ENCODE results near the gene C1RL.
"Not testable (repeated sequence)": the region's sequence is repeated elsewhere in the genome, so short reads cannot be mapped to it uniquely, and the experiment has no call there.

C1RL gene

DNA sequence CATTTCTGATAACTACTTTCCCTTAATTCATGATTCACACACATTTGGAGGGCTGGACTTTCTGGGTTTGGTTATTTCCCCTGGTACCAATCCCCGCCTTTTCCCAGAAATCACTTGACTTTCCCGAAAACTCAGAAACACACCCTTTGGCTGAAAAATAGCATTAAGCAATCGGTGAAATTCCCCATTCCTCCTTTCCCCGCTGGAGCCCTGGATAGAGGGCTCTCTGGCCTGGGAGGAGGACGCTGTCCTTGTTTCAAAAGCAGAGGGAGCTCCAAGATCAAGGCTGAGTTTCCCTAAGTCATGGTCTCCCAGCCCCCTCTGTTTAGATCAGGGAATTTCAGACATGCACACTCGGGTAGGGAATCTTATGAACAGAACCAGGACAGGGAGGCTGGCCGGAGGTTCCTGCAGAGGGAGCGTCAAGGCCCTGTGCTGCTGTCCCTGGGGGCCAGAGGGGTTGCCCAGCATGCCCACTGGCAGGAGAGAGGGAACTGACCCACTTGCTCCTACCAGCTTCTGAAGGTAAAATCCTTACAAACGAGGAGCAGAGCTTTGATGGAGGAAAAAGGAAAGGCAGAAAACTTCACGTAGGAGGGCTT lies 48.6 kb downstream of the C1RL start, which contains the start of gene C1S:
C1S (plus strand) TSS at position 366 of the 602 bp plus-strand sequence. CDS start 1,195 bp downstream, outside the sequence.
- no peak for FAIRE-seq

GRCh38 chr12:7059780-7060179 lies 49.2 kb downstream of the C1RL start:
- FAIRE-seq = no peak

DNA sequence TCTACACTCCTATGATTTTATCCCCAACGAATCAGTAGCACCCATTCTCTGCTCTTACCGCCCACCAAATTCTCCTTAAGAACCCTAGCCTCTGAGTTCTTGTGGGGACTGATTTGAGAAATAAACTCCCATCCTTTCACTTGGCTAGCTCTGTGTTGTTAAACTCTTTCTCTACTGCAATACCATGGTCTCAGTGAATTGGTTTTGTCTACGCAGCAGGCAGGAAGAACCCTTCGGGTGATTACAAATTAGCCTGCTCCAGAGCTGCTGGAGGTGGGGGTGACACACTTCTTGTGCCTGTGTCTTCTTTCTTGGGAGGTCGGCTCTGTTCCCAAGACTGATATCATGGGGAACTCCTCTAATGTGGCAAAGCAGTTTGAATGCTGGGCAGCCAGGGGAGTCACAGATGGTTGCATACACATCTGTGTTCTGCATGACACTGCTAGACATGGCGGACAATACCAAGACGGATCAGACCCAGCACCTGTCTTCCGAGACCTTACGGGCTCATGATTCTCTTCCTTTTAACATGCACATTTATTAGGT lies 50.1 kb downstream of the C1RL start:
- no peak for FAIRE-seq

DNA sequence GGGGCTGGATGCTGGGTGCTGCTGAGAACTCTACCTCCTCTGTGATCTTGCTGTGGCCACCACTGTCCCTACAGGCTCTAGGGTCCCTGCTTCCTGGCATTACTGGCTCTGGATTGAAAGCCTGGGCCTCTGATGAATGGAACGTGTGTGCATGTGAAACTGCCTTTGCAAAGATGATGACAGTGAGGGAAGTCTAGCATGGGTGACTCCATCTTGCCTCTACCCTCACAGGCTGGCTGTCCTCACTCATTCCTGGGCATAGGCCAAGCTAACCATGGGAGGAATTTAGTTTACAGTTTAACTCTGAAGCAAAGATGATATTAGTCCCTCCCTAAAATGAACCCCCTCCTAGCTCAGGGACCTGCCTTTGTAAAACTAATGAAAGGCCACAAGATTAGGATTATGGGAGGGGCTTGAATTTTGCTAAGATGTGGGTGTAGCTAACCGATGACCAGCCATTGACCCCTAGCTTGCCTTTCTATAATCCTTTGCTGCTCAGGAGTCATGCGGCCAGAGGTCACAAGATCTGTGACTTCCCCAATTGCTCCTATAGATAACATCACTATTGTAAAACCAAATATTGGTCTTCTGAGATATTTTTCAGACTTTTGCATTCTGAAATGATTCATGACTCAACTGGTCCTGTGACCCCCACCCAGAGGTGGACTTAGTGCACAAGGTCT lies 50.7 kb downstream of the C1RL start:
- no peak for FAIRE-seq

DNA sequence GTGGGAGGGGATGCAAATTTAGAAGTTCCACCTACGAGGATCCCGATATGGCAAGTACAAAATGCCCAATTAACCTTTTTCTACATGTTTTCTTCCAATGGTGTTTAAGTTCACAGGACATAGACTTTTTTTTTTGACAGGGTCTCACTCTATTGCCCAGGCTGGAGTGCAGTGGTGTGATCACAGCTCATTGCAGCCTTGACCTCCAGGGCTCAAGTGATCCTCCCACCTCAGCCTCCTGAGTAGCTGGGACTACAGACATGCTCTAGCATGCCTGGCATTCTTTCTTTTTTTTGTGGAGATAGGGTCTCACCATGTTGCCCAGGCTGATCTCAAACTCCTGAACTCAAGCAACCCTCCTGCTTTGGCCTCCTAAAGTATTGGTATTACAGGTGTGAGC lies 53.3 kb downstream of the C1RL start:
- FAIRE-seq = not testable (repeated sequence)

DNA sequence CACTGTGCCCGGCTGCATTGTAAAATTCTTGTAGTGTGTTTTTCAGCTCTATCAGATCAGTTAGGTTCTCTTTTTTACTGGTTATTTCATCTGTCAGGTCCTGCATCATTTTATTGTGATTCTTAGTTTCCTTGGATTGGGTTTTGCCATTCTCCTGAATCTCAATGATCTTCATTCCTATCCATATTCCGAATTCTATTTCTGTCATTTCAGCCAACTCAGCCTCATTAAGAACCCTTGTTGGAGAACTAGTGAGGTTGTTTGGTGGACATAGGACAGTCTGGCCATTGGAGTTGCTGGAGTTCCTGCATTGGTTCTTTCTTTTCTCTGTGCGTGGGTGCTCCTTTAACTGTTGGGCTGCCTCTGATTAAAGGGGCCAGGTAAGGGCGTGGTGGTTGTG lies 54.1 kb downstream of the C1RL start:
- FAIRE-seq = no peak

DNA sequence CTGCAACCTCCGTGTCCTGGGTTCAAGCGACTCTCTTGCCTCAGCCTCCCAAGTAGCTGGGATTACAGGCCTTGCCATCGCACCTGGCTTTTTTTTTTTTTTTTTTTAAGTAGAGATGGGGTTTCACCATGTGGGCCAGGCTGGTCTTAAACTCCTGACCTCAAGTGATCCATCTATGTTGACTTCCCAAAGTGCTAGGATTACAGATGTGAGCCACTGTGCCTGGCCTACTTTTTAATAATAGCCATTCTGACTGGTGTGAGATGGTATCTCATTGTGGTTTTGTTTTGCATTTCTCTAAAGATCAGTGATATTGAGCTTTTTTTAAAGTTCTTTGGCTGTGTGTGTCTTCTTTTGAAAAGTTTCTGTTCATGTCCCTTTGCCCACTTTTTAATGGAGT lies 59.0 kb downstream of the C1RL start:
- not testable (repeated sequence) for FAIRE-seq

DNA sequence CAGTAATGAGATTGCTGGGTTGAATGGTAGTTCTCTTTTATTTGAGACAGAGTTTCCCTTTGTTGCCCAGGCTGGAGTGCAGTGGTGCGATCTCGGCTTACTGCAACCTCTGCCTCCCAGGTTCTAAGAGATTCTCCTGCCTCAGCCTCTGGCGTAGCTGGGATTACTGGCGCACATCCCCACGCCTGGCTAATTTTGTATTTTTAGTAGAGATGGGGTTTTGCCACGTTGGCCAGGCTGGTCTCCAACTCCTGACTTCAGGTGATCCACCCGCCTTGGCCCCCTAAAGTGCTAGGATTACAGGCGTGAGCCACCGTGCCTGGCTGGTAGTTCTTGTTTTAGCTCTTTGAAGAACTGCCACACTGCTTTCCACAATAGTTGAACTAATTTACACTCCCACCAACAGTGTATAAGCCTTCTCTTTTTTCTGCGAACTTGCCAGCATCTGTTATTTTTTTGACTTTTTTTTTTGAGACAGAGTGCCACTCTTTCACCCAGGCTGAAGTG lies 59.5 kb downstream of the C1RL start:
- FAIRE-seq = not testable (repeated sequence)

DNA sequence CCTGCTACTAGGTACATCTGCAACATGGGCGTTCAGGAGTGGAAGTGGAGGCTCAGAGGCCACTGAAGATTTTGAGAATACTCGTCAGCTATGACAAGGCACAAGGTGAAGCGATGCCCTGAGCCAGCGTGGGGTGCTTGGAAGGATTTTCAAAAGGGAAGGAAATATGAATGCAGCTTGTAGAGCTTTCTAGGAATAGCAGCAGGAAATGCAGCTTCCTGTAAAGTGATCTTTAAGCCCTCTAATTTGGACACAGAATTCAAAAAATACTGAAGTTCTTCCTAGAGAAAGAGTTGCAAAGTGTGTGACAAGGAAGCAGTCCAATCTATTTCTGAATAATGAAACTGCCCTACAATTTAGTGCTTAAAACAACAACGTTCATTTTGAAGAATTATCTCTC lies 61.7 kb downstream of the C1RL start:
- no peak for FAIRE-seq

DNA sequence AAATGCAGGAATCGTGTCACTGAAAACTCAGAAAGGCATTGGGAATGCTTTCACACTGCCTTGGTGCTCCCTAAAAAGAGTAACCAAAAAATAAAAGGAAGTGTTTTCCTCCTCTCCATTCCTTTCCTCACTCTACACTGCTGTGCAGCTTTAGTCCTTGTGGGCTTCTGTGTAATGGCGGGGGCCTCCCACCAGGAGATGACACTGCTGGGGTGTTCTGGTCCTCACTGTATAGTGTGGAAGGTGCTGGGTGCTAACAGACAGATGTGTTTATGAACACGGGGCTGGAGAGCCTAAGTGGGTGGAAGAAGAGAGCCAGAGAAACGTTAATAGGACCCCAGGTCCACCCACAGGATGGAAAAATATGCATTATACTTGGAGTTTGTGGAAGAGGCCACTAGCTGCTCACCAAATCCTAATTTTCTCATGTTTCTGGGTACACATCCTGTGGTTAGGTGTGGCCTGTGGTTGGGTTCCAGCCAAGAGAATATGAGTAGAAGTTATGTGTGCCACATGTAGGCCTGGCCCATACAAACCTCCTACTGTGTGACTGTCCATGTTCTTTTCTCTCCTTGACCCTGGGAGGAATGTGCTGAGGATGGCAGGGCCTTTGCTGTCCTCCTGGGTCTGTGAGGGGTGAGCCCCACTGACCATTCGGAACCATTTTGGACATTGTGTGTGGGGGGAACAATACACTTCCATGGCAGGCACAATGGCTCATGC lies 62.5 kb downstream of the C1RL start:
- no peak for FAIRE-seq

DNA sequence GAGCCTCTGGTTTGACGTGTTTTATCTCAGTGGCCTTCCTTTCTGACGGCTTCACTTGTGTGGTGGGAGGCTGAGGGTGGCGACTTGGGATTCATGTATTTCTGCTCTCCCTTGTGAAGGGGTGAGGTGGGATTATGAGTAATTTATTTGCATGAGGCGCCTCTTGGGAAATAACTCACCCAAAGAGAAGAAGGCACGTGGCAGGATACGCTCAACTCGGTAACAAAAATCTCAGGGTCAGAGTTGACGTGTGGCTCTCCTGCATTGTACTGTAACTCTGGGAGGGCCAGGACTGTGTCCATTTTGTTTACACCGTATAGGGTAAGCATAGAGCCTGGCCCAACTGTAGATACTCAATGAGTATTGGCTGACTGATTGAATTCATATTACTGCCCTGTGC lies 63.1 kb downstream of the C1RL start:
- no peak for FAIRE-seq

All from islet of Langerhans (tissue), 1 donor.